NOMO-1 treated with dmso at 0.1 percent for 144 hours (cell line): ENCODE data around the gene TSKU.

Source experiments
- DNase-seq: peaks from one replicate; lab custom pipeline; 2025; ENCODE audit not compliant: unreplicated experiment; lab: John Stamatoyannopoulos, UW

The TSKU gene

DNA sequence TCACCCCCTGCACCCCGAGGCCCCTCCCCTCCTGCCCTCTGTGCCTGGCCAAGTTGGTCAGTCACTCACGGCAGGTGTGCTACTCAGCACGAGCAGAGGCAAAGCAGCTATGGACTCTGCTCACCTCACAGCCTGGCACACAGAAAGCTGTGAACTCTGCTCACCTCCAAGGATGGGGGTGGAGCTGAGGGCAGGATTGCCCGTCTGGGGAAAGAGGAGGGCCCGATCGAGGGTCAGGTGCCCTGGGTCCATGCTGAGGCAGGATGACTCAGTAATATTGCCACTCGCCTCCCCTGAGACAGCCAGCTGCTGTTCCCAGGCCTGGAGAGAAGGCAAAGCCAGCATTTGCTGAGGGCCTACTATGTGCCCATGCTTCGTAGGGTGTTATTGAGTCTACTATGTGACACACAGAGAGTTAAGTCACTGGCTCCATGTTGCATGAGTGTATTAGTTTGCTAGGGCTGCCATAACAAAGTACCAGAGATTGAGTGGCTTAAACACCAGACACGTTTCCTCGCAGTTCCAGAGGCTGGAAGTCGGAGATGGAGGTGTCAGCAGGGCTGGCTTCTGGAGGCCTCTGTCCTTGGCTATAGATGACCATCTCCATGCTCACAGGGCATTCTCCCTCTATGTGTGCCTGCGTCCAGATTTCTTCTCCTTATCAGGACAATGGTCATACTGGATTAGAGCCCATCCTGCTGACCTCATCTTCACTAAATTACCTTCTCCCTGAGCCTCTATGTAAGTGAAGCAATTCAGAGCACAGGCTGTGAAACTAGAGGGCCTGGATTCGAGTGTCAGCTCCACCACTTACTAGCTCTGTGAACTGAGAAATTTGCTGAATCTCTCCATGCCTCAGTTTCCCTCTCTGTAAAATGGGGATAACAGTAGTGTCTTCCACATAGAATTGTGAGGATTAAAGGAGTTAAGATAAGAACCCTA, 13.2 kb upstream of the TSKU start:
- DNase-seq, result no peak

DNA sequence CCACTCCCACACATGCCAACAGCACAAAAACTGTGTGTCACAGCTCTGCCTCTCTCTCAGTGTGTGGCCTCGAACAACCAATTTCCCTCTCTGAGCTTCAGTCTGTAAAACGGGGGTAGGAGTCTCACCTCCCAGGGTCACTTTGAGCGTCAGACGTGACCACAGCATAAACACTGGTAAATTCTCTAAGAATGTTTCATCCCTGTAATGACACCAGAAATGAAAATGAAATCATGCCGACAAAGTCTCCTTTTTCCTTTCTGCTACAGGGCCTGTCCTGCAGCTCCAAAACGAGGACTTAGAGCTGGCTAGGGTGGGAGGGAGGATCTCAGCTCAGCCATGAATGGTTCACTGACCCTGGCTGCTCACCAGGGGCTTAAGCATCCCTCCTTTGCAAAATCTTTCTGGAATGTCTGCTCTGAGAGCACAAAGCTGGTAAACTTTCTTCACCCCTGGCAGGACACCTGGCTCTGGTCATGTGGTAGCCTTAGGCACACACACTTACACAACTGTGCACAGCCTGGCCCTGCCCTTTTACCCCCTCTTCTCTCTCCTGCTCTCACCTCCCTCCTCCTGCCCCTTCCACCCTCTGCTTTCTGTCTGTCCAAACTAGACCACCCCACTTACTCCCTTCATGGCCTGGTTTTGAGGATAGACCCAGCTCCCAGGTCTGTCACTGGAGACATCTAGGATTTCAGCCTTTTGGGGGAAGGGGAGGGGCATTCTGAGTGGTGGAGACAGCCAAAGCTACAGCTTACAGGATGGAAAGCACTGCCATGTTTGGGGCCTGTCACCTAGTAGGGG, 12.3 kb upstream of the TSKU start:
- DNase-seq, result no peak

- DNase-seq, result no peak
These were observed 11.6 kb upstream of the TSKU start for GRCh38 chr11:76771446-76772099.

- no peak for DNase-seq
These were observed 10.9 kb upstream of the TSKU start for GRCh38 chr11:76772100-76772782.

- DNase-seq, result no peak
These were observed 10.4 kb upstream of the TSKU start for GRCh38 chr11:76772783-76773106.

- DNase-seq, result no peak
These were observed 9.2 kb upstream of the TSKU start for GRCh38 chr11:76773921-76774361.

DNA sequence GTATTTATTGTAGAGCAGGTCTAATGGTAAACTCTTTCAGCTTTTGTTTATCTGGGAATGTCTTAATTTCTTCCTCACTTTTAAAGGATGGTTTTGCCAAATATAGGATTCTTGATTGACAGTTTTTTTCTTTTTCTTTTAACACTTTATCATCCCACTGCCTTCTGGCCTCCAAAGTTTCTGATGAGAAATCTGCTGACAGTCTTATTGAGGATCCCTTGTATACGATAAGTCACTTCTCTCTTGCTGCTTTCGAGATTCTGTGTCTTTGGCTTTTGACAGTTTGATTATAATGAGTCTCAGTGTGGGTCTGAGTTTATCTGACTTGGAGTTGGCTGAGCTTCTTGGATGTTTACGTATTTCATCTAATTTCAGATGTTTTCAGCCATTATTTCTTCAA, 6.7 kb upstream of the TSKU start:
- no peak for DNase-seq

GRCh38 chr11:76777305-76777704, 5.9 kb upstream of the TSKU start:
- DNase-seq, result no peak

- DNase-seq, result no peak
These were observed 5.3 kb upstream of the TSKU start for GRCh38 chr11:76777876-76778275.

DNA sequence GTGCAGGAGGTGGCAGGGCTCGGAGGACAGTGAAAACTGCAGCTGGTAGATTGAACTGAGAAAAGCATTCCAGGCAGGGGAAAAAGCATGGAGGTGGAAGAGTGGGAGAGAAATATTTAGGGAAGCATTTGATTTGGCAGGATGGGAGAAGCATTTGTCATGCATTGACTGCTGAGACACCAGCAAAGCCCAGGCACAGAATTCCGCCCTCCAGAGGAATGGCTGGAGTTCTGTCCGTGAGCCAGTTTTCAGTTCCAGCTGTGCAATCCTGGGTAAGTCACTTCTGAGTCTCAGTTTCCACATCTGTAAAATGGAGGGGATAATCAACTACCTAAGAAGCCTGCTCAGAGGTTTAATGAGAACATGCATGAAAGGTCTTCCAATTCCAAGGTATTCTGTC, 4.3 kb upstream of the TSKU start:
- DNase-seq, result no peak

DNA sequence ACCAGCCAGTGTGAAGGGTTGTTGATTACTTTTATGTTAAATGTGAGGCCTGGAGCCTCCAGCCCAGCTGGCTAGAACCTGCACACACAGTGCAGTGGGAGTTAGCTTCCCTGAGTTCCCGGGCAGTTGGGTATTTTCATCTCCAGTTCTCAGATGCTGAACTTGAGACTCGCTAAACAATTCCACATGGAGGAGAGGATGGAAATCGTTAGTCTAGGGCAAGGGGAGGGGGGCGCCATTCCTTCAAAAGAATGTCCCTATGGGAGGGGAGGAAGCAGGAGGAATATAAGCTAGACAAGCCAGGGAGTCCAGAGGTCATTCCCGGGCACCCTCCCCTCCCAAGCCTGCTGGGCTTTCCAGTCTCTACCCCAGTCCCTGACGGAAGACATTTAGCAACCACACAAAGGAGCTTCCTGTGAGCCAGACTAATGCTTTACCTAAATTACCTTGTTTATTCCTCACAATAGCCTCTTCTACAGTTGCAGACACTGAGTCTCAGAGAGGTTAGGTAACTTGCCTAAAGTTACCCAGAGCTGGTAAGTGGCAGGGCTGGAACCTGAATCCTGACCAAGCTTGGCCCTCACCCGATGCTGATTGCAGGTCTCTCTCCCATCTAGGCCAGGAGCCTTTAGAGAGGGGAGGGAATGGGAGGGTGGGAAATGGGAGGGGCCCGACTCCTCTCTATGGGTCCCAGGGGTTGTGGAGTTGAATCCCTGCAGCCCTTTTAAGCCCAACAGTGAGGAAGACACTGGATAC, 1.9 kb upstream of the TSKU start:
- DNase-seq, result no peak

- no peak for DNase-seq
These were observed 1.2 kb upstream of the TSKU start for GRCh38 chr11:76781807-76782530.

DNA sequence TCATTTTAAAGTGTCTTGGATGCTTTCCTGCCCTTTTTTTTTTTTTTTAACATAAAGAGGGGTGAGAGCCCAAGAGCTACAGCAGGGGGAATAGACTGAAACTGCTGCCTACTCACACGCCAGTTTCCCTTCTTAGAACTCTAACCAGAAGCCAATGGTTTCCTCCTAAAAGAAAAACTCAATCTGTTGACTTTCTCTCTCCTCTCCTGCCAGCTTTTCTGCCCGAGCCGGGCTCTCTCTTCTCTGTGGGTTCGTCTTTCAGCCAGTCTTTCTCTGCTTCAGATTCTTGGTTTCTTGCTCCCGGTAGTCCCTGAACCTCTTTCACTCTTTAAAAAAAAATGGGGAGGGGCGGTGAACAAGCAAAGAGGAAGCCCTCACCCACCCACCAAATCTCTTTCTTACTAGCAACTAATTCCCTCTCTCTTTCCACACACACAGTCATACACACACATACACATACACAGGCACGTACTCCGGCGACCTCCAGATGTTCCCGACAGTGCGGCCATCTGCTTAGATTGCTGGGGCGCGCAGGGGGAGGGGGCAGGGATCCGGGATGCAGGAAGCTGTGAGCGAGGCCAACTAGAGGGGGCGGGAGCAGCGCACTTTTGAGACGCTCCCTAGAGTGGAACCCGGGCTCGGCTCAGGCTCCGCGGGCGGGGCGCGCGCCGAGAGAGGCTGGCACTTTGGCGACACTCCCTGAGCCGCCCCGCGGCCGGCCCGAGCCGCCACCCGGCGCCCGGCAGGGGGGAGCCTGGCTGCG, 444 bp upstream of the TSKU start:
- peak; percentile 70 for DNase-seq

DNA sequence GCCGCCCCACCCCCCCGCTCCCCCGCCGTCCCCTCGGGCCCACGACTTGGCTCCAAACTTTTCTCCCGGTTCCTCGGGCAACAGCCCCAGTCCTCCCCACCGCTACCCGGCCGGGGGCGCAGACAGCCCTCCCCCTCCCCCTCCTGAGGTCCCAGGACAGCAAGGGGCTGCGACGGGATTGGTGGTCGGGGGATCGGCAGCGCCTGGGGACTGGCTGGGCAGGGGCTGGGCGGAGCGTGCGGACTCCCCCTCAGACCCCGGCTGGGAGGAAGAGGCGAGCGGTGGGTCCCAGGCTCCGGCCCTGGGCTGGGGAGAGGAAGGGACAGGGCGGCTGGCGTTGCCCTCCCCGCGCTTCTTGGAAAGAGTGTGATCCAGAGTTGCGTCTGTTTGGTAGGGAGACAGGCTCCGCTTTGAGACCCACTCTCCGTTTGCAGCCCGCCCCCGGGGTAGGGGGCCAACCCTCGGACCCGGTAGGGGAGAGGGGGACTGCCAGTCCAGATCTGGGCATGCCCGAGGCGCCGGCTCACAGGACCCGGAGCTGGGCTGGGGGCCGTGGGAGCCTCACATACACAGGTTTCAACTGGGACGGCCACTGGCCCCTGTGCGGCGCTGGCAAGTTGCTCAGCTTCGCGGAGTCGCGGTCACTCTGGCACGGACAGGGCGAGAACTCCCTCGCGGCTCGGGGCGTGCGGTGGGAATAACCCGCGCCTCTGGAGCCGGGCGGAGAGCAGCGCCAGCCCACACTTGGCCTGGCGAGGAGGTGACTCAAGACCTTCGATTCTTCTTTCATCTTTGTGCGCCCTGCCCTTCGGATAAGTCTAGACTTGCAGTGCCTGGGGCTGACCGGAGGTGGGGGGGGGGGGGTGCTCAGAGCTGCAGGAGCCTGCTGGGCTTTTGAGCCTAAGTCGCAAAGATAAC, 999 bp downstream of the TSKU start:
- peak; percentile 19 for DNase-seq

DNA sequence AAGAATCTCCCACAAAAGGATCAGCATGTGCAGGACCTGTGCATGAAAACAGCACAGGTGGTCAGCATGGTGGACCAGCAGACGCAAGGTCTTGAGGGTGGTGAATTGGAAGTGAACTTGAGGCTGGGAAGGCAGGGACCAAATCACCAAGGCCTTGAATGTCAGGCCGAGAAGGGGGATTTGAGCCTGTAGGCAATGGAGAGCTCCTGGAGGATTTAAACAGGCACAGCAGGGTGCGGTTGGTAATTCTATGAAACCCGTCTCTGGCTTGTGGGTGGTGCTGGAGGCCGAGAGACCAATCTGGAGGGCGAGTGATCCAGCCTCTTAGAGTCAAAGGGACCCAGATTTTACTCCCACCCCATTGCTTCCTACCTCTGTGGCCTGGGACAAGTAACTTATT, 2.4 kb downstream of the TSKU start:
- no peak for DNase-seq

- no peak for DNase-seq
These were observed 2.9 kb downstream of the TSKU start for GRCh38 chr11:76786016-76786415.

- no peak for DNase-seq
These were observed 3.4 kb downstream of the TSKU start for GRCh38 chr11:76786441-76787014.

GRCh38 chr11:76787271-76787670, 4.1 kb downstream of the TSKU start:
- no peak for DNase-seq
